Measurements from ENCODE around the gene NPHP4. TPM values are rescaled to one million over a fixed set of nuclear protein-coding genes. Genes with fewer than 3 reads are reported as not detected.

Gene NPHP4
- total RNA-seq, 1 experiment from 2014 or later: 16.8 TPM

DNA sequence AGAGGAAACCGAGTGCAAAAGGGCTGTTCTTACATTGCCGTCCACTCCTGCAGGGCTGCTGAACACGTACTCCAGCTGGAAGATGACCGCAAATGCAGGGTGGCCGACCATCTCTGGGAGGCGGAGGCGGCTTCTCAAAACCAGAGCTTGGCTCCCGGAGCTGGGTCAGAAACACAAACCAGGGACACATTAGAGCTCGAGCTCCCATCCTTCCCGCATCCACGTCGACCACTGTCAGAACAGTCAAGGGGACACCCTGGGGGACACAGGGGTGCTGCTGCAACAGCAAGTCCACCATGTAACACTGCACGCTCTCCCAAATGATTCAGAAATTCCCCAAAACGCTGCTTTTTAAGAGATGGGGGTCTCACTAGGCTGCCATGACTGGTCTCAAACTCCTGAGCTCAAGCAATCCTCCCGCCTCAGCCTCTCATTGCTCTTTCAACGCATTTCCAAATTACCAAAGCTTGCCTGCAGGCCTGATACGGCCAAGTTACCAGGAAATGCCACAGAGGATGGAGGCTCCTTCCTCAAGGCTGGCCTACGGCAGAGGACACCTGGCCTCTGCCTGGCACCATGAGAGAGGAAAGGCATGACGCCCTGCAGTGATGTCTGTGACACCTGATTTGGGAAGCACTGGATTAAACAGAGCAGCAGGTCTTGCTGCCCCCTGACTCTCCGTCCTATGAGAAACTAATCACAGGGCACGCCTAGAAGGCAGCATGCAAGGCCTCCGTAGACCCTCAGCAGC, 45.0 kb downstream of the NPHP4 start (continued):
- TF ChIP-seq, protein P1, sequence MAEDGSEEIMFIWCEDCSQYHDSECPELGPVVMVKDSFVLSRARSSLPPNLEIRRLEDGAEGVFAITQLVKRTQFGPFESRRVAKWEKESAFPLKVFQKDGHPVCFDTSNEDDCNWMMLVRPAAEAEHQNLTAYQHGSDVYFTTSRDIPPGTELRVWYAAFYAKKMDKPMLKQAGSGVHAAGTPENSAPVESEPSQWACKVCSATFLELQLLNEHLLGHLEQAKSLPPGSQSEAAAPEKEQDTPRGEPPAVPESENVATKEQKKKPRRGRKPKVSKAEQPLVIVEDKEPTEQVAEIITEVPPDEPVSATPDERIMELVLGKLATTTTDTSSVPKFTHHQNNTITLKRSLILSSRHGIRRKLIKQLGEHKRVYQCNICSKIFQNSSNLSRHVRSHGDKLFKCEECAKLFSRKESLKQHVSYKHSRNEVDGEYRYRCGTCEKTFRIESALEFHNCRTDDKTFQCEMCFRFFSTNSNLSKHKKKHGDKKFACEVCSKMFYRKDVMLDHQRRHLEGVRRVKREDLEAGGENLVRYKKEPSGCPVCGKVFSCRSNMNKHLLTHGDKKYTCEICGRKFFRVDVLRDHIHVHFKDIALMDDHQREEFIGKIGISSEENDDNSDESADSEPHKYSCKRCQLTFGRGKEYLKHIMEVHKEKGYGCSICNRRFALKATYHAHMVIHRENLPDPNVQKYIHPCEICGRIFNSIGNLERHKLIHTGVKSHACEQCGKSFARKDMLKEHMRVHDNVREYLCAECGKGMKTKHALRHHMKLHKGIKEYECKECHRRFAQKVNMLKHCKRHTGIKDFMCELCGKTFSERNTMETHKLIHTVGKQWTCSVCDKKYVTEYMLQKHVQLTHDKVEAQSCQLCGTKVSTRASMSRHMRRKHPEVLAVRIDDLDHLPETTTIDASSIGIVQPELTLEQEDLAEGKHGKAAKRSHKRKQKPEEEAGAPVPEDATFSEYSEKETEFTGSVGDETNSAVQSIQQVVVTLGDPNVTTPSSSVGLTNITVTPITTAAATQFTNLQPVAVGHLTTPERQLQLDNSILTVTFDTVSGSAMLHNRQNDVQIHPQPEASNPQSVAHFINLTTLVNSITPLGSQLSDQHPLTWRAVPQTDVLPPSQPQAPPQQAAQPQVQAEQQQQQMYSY (CRISPR knock-in tag; IDR thresholded peaks at IDR 0.05): no peak

- POLR2A ChIA-PET: no interaction called here
- H3K4me3 Mint-ChIP-seq: no peak overlapping the region
- CTCF ChIA-PET: interaction anchor here (0.6 kb wide), 1 partner anchor 28 kb away, joined by 4 read pairs; no protein-coding TSS in a partner anchor
- TF ChIP-seq, protein P2, sequence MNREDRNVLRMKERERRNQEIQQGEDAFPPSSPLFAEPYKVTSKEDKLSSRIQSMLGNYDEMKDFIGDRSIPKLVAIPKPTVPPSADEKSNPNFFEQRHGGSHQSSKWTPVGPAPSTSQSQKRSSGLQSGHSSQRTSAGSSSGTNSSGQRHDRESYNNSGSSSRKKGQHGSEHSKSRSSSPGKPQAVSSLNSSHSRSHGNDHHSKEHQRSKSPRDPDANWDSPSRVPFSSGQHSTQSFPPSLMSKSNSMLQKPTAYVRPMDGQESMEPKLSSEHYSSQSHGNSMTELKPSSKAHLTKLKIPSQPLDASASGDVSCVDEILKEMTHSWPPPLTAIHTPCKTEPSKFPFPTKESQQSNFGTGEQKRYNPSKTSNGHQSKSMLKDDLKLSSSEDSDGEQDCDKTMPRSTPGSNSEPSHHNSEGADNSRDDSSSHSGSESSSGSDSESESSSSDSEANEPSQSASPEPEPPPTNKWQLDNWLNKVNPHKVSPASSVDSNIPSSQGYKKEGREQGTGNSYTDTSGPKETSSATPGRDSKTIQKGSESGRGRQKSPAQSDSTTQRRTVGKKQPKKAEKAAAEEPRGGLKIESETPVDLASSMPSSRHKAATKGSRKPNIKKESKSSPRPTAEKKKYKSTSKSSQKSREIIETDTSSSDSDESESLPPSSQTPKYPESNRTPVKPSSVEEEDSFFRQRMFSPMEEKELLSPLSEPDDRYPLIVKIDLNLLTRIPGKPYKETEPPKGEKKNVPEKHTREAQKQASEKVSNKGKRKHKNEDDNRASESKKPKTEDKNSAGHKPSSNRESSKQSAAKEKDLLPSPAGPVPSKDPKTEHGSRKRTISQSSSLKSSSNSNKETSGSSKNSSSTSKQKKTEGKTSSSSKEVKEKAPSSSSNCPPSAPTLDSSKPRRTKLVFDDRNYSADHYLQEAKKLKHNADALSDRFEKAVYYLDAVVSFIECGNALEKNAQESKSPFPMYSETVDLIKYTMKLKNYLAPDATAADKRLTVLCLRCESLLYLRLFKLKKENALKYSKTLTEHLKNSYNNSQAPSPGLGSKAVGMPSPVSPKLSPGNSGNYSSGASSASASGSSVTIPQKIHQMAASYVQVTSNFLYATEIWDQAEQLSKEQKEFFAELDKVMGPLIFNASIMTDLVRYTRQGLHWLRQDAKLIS (CRISPR knock-in tag; IDR thresholded peaks at IDR 0.05; ENCODE audit: borderline replicate concordance): no peak
- TF ChIP-seq ESRRA (CRISPR knock-in tag; IDR thresholded peaks at IDR 0.05; ENCODE audit: borderline replicate concordance): no peak
- TF ChIP-seq, protein P3, sequence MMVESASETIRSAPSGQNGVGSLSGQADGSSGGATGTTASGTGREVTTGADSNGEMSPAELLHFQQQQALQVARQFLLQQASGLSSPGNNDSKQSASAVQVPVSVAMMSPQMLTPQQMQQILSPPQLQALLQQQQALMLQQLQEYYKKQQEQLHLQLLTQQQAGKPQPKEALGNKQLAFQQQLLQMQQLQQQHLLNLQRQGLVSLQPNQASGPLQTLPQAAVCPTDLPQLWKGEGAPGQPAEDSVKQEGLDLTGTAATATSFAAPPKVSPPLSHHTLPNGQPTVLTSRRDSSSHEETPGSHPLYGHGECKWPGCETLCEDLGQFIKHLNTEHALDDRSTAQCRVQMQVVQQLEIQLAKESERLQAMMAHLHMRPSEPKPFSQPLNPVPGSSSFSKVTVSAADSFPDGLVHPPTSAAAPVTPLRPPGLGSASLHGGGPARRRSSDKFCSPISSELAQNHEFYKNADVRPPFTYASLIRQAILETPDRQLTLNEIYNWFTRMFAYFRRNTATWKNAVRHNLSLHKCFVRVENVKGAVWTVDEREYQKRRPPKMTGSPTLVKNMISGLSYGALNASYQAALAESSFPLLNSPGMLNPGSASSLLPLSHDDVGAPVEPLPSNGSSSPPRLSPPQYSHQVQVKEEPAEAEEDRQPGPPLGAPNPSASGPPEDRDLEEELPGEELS (CRISPR knock-in tag; IDR thresholded peaks at IDR 0.05): no peak
- H3K27me3 Mint-ChIP-seq (ENCODE audit: low read depth): no peaks in the 10 kb centered on the region
- H3K4me1 Mint-ChIP-seq: no peaks in the 10 kb centered on the region
- DNase-seq (ENCODE audit: low spot score): no peak
- H3K27ac Mint-ChIP-seq: no peak overlapping the region
- ATAC-seq: no peak
- no peaks in the 10 kb centered on the region for H3K9me3 Mint-ChIP-seq
- H3K36me3 Mint-ChIP-seq: no peaks in the 10 kb centered on the region; the same call in none of the 2 replicates
Observed at GRCh38 chr1:5945445-5945844, 46.8 kb downstream of the NPHP4 start.

GRCh38 chr1:5944843-5945167, 47.4 kb downstream of the NPHP4 start:
- CTCF ChIA-PET: no interaction called here
- H3K4me3 Mint-ChIP-seq: no peak overlapping the region
- no peaks in the 10 kb centered on the region for H3K9me3 Mint-ChIP-seq
- TF ChIP-seq TP53 (CRISPR knock-in tag; IDR thresholded peaks at IDR 0.05): no peak
- TF ChIP-seq E2F5 (CRISPR knock-in tag; IDR thresholded peaks at IDR 0.05): no peak
- no peak for TF ChIP-seq ZNF138 (CRISPR knock-in tag; conservative IDR thresholded peaks at IDR 0.05)
- no peak for TF ChIP-seq PRRX2 (CRISPR knock-in tag; IDR thresholded peaks at IDR 0.05)
- no peak for TF ChIP-seq JUN (CRISPR knock-in tag; IDR thresholded peaks at IDR 0.05)
- TF ChIP-seq, protein P4, sequence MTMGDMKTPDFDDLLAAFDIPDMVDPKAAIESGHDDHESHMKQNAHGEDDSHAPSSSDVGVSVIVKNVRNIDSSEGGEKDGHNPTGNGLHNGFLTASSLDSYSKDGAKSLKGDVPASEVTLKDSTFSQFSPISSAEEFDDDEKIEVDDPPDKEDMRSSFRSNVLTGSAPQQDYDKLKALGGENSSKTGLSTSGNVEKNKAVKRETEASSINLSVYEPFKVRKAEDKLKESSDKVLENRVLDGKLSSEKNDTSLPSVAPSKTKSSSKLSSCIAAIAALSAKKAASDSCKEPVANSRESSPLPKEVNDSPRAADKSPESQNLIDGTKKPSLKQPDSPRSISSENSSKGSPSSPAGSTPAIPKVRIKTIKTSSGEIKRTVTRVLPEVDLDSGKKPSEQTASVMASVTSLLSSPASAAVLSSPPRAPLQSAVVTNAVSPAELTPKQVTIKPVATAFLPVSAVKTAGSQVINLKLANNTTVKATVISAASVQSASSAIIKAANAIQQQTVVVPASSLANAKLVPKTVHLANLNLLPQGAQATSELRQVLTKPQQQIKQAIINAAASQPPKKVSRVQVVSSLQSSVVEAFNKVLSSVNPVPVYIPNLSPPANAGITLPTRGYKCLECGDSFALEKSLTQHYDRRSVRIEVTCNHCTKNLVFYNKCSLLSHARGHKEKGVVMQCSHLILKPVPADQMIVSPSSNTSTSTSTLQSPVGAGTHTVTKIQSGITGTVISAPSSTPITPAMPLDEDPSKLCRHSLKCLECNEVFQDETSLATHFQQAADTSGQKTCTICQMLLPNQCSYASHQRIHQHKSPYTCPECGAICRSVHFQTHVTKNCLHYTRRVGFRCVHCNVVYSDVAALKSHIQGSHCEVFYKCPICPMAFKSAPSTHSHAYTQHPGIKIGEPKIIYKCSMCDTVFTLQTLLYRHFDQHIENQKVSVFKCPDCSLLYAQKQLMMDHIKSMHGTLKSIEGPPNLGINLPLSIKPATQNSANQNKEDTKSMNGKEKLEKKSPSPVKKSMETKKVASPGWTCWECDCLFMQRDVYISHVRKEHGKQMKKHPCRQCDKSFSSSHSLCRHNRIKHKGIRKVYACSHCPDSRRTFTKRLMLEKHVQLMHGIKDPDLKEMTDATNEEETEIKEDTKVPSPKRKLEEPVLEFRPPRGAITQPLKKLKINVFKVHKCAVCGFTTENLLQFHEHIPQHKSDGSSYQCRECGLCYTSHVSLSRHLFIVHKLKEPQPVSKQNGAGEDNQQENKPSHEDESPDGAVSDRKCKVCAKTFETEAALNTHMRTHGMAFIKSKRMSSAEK (CRISPR knock-in tag; IDR thresholded peaks at IDR 0.05; ENCODE audit: borderline replicate concordance): no peak
- TF ChIP-seq E2F4 (CRISPR knock-in tag; IDR thresholded peaks at IDR 0.05; ENCODE audit: borderline replicate concordance, low read depth): no peak
- H3K4me1 Mint-ChIP-seq: peaks cover 5% of the 10 kb centered on the region; the same call in 1 of the 2 replicates
- no peak for DNase-seq (ENCODE audit: low spot score)
- no peaks in the 10 kb centered on the region; the same call in none of the 2 replicates for H3K36me3 Mint-ChIP-seq
- H3K27me3 Mint-ChIP-seq (ENCODE audit: low read depth): no peaks in the 10 kb centered on the region
- no peak overlapping the region for H3K27ac Mint-ChIP-seq
- POLR2A ChIA-PET: no interaction called here
- ATAC-seq: no peak
